ENCODE measurements around the gene GLDC. TPM values are rescaled to one million over a fixed set of nuclear protein-coding genes. Genes with fewer than 3 reads are reported as not detected.
A peak's percentile ranks its signal among the peaks of the same experiment; 100 is the strongest.

GLDC gene
- total RNA-seq, 2 donors from 2014 or later: 17.2 to 19.4 TPM

GRCh38 chr9:6590334-6590733 is 55.2 kb downstream of the GLDC start:
- Mint-ChIP-seq H3K36me3 (ENCODE audit: low read depth) (peaks cover 5% of the 10 kb centered on the region), H3K4me1 (no peaks in the 10 kb centered on the region), H3K27ac (no peak overlapping the region), H3K4me3 (no peak overlapping the region), H3K9me3 (no peaks in the 10 kb centered on the region), H3K27me3 (no peaks in the 10 kb centered on the region)
- no peak for ATAC-seq (replicated peaks)

- Mint-ChIP-seq H3K36me3 (ENCODE audit: low read depth) (no peaks in the 10 kb centered on the region), H3K4me3 (no peak overlapping the region)
These were observed 60.5 kb downstream of the GLDC start for GRCh38 chr9:6584881-6585597.

GRCh38 chr9:6581253-6581652 is 64.3 kb downstream of the GLDC start:
- Mint-ChIP-seq H3K36me3 (ENCODE audit: low read depth) (no peaks in the 10 kb centered on the region), H3K27ac (no peak overlapping the region), H3K4me1 (no peaks in the 10 kb centered on the region), H3K4me3 (no peak overlapping the region), H3K9me3 (no peaks in the 10 kb centered on the region), H3K27me3 (peaks cover 7% of the 10 kb centered on the region)
- ATAC-seq (replicated peaks): no peak

More at GRCh38 chr9:6584881-6585597, 60.5 kb downstream of the GLDC start:
- Mint-ChIP-seq H3K4me1 (no peaks in the 10 kb centered on the region), H3K27ac (no peak overlapping the region), H3K27me3 (no peaks in the 10 kb centered on the region), H3K9me3 (no peaks in the 10 kb centered on the region)
- ATAC-seq (replicated peaks): peak; percentile 38

GRCh38 chr9:6579613-6580012 is 65.9 kb downstream of the GLDC start:
- Mint-ChIP-seq H3K27ac (no peak overlapping the region), H3K4me3 (no peak overlapping the region), H3K9me3 (no peaks in the 10 kb centered on the region), H3K27me3 (peaks cover 7% of the 10 kb centered on the region), H3K36me3 (ENCODE audit: low read depth) (no peaks in the 10 kb centered on the region), H3K4me1 (no peaks in the 10 kb centered on the region)
- ATAC-seq (replicated peaks): no peak

- ATAC-seq (replicated peaks): no peak
- no peaks in the 10 kb centered on the region for H3K36me3 Mint-ChIP-seq (ENCODE audit: low read depth)
- peaks cover 7% of the 10 kb centered on the region for H3K27me3 Mint-ChIP-seq
- no peaks in the 10 kb centered on the region for H3K9me3 Mint-ChIP-seq
- H3K4me1 Mint-ChIP-seq: no peaks in the 10 kb centered on the region
- H3K4me3 Mint-ChIP-seq: no peak overlapping the region
- no peak overlapping the region for H3K27ac Mint-ChIP-seq
These were observed 68.5 kb downstream of the GLDC start for GRCh38 chr9:6576987-6577386.

- H3K4me1 Mint-ChIP-seq: no peaks in the 10 kb centered on the region
- no peak overlapping the region for H3K4me3 Mint-ChIP-seq
- no peak for ATAC-seq (replicated peaks)
- H3K27me3 Mint-ChIP-seq: peaks cover 16% of the 10 kb centered on the region
- no peak overlapping the region for H3K27ac Mint-ChIP-seq
- no peaks in the 10 kb centered on the region for H3K9me3 Mint-ChIP-seq
- H3K36me3 Mint-ChIP-seq (ENCODE audit: low read depth): no peaks in the 10 kb centered on the region
These were observed 70.0 kb downstream of the GLDC start for GRCh38 chr9:6575324-6576034.

GRCh38 chr9:6567140-6567591 is 78.4 kb downstream of the GLDC start:
- H3K27ac Mint-ChIP-seq: peak overlapping the region; percentile 87
- peak overlapping the region; percentile 76 for H3K4me3 Mint-ChIP-seq
- H3K36me3 Mint-ChIP-seq (ENCODE audit: low read depth): no peaks in the 10 kb centered on the region
- H3K27me3 Mint-ChIP-seq: peaks cover 8% of the 10 kb centered on the region
- peaks cover 13% of the 10 kb centered on the region for H3K4me1 Mint-ChIP-seq
- peak; percentile 82 for ATAC-seq (replicated peaks)
- no peaks in the 10 kb centered on the region for H3K9me3 Mint-ChIP-seq

GRCh38 chr9:6566409-6567139 is 79.0 kb downstream of the GLDC start:
- Mint-ChIP-seq H3K4me3 (peak overlapping the region; percentile 76), H3K4me1 (peaks cover 13% of the 10 kb centered on the region), H3K27ac (peak overlapping the region; percentile 87), H3K27me3 (peaks cover 7% of the 10 kb centered on the region), H3K36me3 (ENCODE audit: low read depth) (no peaks in the 10 kb centered on the region), H3K9me3 (no peaks in the 10 kb centered on the region)
- peak; percentile 86 for ATAC-seq (replicated peaks)

- Mint-ChIP-seq H3K36me3 (ENCODE audit: low read depth) (no peaks in the 10 kb centered on the region), H3K27me3 (no peaks in the 10 kb centered on the region), H3K4me1 (peaks cover 13% of the 10 kb centered on the region), H3K4me3 (no peak overlapping the region), H3K9me3 (no peaks in the 10 kb centered on the region), H3K27ac (peak overlapping the region; percentile 87)
- ATAC-seq (replicated peaks): no peak
These were observed 80.2 kb downstream of the GLDC start for GRCh38 chr9:6565312-6565711.

- Mint-ChIP-seq H3K9me3 (no peaks in the 10 kb centered on the region), H3K4me3 (no peak overlapping the region), H3K27me3 (no peaks in the 10 kb centered on the region), H3K4me1 (peaks cover 13% of the 10 kb centered on the region), H3K36me3 (ENCODE audit: low read depth) (no peaks in the 10 kb centered on the region), H3K27ac (peak overlapping the region; percentile 87)
- no peak for ATAC-seq (replicated peaks)
These were observed 80.7 kb downstream of the GLDC start for GRCh38 chr9:6564868-6565267.

GRCh38 chr9:6564360-6564759 is 81.2 kb downstream of the GLDC start:
- H3K36me3 Mint-ChIP-seq (ENCODE audit: low read depth): no peaks in the 10 kb centered on the region
- no peak for ATAC-seq (replicated peaks)
- no peaks in the 10 kb centered on the region for H3K9me3 Mint-ChIP-seq
- no peak overlapping the region for H3K27ac Mint-ChIP-seq
- H3K4me3 Mint-ChIP-seq: no peak overlapping the region
- H3K27me3 Mint-ChIP-seq: no peaks in the 10 kb centered on the region
- H3K4me1 Mint-ChIP-seq: peaks cover 13% of the 10 kb centered on the region

GRCh38 chr9:6562871-6563430 is 82.6 kb downstream of the GLDC start:
- Mint-ChIP-seq H3K36me3 (ENCODE audit: low read depth) (no peaks in the 10 kb centered on the region), H3K4me3 (no peak overlapping the region), H3K27ac (peak overlapping the region; percentile 43), H3K4me1 (peaks cover 9% of the 10 kb centered on the region), H3K27me3 (no peaks in the 10 kb centered on the region), H3K9me3 (no peaks in the 10 kb centered on the region)
- no peak for ATAC-seq (replicated peaks)

- H3K27me3 Mint-ChIP-seq: no peaks in the 10 kb centered on the region
- no peak overlapping the region for H3K27ac Mint-ChIP-seq
- ATAC-seq (replicated peaks): no peak
- H3K4me1 Mint-ChIP-seq: peaks cover 2% of the 10 kb centered on the region
- no peaks in the 10 kb centered on the region for H3K9me3 Mint-ChIP-seq
- H3K36me3 Mint-ChIP-seq (ENCODE audit: low read depth): no peaks in the 10 kb centered on the region
- no peak overlapping the region for H3K4me3 Mint-ChIP-seq
These were observed 83.3 kb downstream of the GLDC start for GRCh38 chr9:6562201-6562600.

- Mint-ChIP-seq H3K27ac (no peak overlapping the region), H3K4me3 (no peak overlapping the region), H3K4me1 (no peaks in the 10 kb centered on the region), H3K9me3 (no peaks in the 10 kb centered on the region), H3K36me3 (ENCODE audit: low read depth) (no peaks in the 10 kb centered on the region), H3K27me3 (no peaks in the 10 kb centered on the region)
- ATAC-seq (replicated peaks): no peak
These were observed 87.5 kb downstream of the GLDC start for GRCh38 chr9:6557883-6558616.

All from activated T-helper 17 cell treated with anti-CD3 and anti-CD28 coated beads, Interleukin-2, amount 50 U/mL, for 72 hours (primary cell).